ENCODE data around the gene JOSD1.

JOSD1 gene

GRCh38 chr22:38709306-38709705 is 8.6 kb upstream of the JOSD1 start:
- TF ChIP-seq CTCF (IDR thresholded peaks at IDR 0.05): no peak

GRCh38 chr22:38707984-38708383 is 7.2 kb upstream of the JOSD1 start:
- no peak for TF ChIP-seq CTCF (IDR thresholded peaks at IDR 0.05)

- TF ChIP-seq CTCF (IDR thresholded peaks at IDR 0.05): no peak
Observed at GRCh38 chr22:38707346-38707745, 6.6 kb upstream of the JOSD1 start.

- TF ChIP-seq CTCF (IDR thresholded peaks at IDR 0.05): no peak
Observed at GRCh38 chr22:38706901-38707195, 6.1 kb upstream of the JOSD1 start.

- no peak for TF ChIP-seq CTCF (IDR thresholded peaks at IDR 0.05)
Observed at GRCh38 chr22:38706101-38706900, 5.6 kb upstream of the JOSD1 start.

GRCh38 chr22:38705235-38706100 is 4.7 kb upstream of the JOSD1 start, which contains the start of gene GTPBP1:
Gene GTPBP1 (plus strand): TSS chr22:38705944. CDS start chr22:38705956, 12 bp downstream.
- TF ChIP-seq CTCF (IDR thresholded peaks at IDR 0.05): no peak

GRCh38 chr22:38704654-38705234 is 4.0 kb upstream of the JOSD1 start:
- no peak for TF ChIP-seq CTCF (IDR thresholded peaks at IDR 0.05)

All from LNCAP (cell line).